GM19043 (cell line): ENCODE results near the gene NKAIN4.

Experiments
- ATAC-seq: cut with Tn5 transposase; IDR thresholded peaks from one replicate; pipeline ENCODE4 v1.9.1; 2021; ENCODE audit warnings: low read depth; ENCODE audit not compliant: unreplicated experiment

NKAIN4 gene

GRCh38 chr20:63288581-63289251, 34.5 kb upstream of the NKAIN4 start:
- ATAC-seq, result no peak

GRCh38 chr20:63287697-63288580, 33.7 kb upstream of the NKAIN4 start:
- ATAC-seq, result no peak

- no peak for ATAC-seq
Measured at GRCh38 chr20:63286781-63287696, 32.8 kb upstream of the NKAIN4 start.

GRCh38 chr20:63285636-63286615, 31.7 kb upstream of the NKAIN4 start:
- ATAC-seq, result no peak

GRCh38 chr20:63284981-63285524, 30.8 kb upstream of the NKAIN4 start:
- no peak for ATAC-seq

GRCh38 chr20:63284544-63284949, 30.3 kb upstream of the NKAIN4 start:
- no peak for ATAC-seq

GRCh38 chr20:63284083-63284440, 29.8 kb upstream of the NKAIN4 start:
- no peak for ATAC-seq

GRCh38 chr20:63283397-63284082, 29.3 kb upstream of the NKAIN4 start:
- no peak for ATAC-seq

GRCh38 chr20:63282946-63283345, 28.7 kb upstream of the NKAIN4 start:
- ATAC-seq, result no peak

GRCh38 chr20:63281742-63282665, 27.7 kb upstream of the NKAIN4 start:
- ATAC-seq, result no peak

GRCh38 chr20:63280929-63281545, 26.8 kb upstream of the NKAIN4 start:
- ATAC-seq, result no peak

- no peak for ATAC-seq
Measured at GRCh38 chr20:63280371-63280770, 26.1 kb upstream of the NKAIN4 start.

- no peak for ATAC-seq
Measured at GRCh38 chr20:63279931-63280330, 25.7 kb upstream of the NKAIN4 start.

- ATAC-seq, result no peak
Measured at GRCh38 chr20:63278661-63279060, 24.4 kb upstream of the NKAIN4 start.

GRCh38 chr20:63277466-63278272, 23.4 kb upstream of the NKAIN4 start:
- ATAC-seq, result no peak

GRCh38 chr20:63276956-63277355, 22.7 kb upstream of the NKAIN4 start:
- ATAC-seq, result no peak

GRCh38 chr20:63275825-63276224, 21.6 kb upstream of the NKAIN4 start:
- no peak for ATAC-seq
